HG03175 (cell line): ENCODE data around the gene SF3B2.
"Not testable (repeated sequence)": the region's sequence is repeated elsewhere in the genome, so short reads cannot be mapped to it uniquely, and the experiment has no call there.

ENCODE experiments used
- ATAC-seq: cut with Tn5 transposase; IDR thresholded peaks from one replicate; pipeline ENCODE4 v1.9.1; 2021; ENCODE audit warnings: mild to moderate bottlenecking, moderate library complexity; ENCODE audit not compliant: unreplicated experiment

The SF3B2 gene

GRCh38 chr11:66016793-66017177, 35.4 kb upstream of the SF3B2 start:
- ATAC-seq, result no peak

- no peak for ATAC-seq
These were observed 34.8 kb upstream of the SF3B2 start for GRCh38 chr11:66017321-66017720.

- ATAC-seq, result no peak
These were observed 32.0 kb upstream of the SF3B2 start for GRCh38 chr11:66020212-66020611.

GRCh38 chr11:66020618-66021357, 31.4 kb upstream of the SF3B2 start:
- no peak for ATAC-seq

- no peak for ATAC-seq
These were observed 29.6 kb upstream of the SF3B2 start for GRCh38 chr11:66022401-66023185.

- ATAC-seq, result not testable (repeated sequence)
These were observed 29.1 kb upstream of the SF3B2 start for GRCh38 chr11:66023186-66023440.

- no peak for ATAC-seq
These were observed 26.1 kb upstream of the SF3B2 start, which contains the start of gene CATSPER1 for GRCh38 chr11:66026017-66026529. Gene CATSPER1, minus strand, starts transcription at chr11:66026479. Its CDS starts 100 bp downstream, at chr11:66026379.

- ATAC-seq, result no peak
These were observed 19.0 kb upstream of the SF3B2 start for GRCh38 chr11:66032957-66033735.

GRCh38 chr11:66035653-66036333, 16.4 kb upstream of the SF3B2 start:
- ATAC-seq, result no peak

- ATAC-seq, result no peak
These were observed 15.8 kb upstream of the SF3B2 start for GRCh38 chr11:66036334-66036710.

- no peak for ATAC-seq
These were observed 14.8 kb upstream of the SF3B2 start for GRCh38 chr11:66037327-66037726.

GRCh38 chr11:66039765-66040164, 12.4 kb upstream of the SF3B2 start:
- no peak for ATAC-seq

GRCh38 chr11:66042227-66042995, 9.8 kb upstream of the SF3B2 start:
- ATAC-seq, result no peak

- ATAC-seq, result no peak
These were observed 8.9 kb upstream of the SF3B2 start for GRCh38 chr11:66042996-66043906.

GRCh38 chr11:66044757-66045156, 7.4 kb upstream of the SF3B2 start:
- no peak for ATAC-seq

- no peak for ATAC-seq
These were observed 7.0 kb upstream of the SF3B2 start for GRCh38 chr11:66045177-66045639.

GRCh38 chr11:66046901-66047300, 5.3 kb upstream of the SF3B2 start:
- no peak for ATAC-seq

GRCh38 chr11:66047541-66048365, 4.4 kb upstream of the SF3B2 start:
- ATAC-seq, result no peak
